Measurements from ENCODE around the gene TACC2. TPM values are rescaled to one million over a fixed set of nuclear protein-coding genes. Genes with fewer than 3 reads are reported as not detected.

The TACC2 gene
- total RNA-seq, 1 donor from 2014 or later = 377 TPM

DNA sequence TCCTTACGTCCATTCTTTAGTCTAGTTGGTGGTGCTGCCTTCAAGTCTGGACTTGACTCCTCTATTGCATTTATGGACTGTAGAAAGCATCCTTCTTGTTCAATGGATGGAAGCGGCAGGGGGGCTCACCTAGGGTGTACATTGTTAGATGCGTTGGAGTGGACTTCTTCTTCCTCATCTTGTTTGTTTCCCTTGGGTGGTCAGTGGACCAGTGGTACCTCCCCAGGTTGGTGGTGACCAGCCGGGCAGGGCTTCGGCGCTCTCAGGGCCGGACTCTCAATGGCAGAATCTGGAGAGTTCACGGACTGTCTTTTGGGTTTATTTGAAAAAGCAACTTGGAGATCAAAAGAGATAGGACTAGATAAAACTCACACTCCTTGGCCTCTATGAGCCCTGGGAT, 276.0 kb downstream of the TACC2 start:
- ATAC-seq (peak; percentile 2), DNase-seq (no peak)
- intact Hi-C loops (cut with micrococcal nuclease) = no loop called here

GRCh38 chr10:122265896-122266295, 276.9 kb downstream of the TACC2 start:
- peak; percentile 81 for ATAC-seq
- intact Hi-C loops (cut with micrococcal nuclease) = no loop called here
- no peak for DNase-seq

DNA sequence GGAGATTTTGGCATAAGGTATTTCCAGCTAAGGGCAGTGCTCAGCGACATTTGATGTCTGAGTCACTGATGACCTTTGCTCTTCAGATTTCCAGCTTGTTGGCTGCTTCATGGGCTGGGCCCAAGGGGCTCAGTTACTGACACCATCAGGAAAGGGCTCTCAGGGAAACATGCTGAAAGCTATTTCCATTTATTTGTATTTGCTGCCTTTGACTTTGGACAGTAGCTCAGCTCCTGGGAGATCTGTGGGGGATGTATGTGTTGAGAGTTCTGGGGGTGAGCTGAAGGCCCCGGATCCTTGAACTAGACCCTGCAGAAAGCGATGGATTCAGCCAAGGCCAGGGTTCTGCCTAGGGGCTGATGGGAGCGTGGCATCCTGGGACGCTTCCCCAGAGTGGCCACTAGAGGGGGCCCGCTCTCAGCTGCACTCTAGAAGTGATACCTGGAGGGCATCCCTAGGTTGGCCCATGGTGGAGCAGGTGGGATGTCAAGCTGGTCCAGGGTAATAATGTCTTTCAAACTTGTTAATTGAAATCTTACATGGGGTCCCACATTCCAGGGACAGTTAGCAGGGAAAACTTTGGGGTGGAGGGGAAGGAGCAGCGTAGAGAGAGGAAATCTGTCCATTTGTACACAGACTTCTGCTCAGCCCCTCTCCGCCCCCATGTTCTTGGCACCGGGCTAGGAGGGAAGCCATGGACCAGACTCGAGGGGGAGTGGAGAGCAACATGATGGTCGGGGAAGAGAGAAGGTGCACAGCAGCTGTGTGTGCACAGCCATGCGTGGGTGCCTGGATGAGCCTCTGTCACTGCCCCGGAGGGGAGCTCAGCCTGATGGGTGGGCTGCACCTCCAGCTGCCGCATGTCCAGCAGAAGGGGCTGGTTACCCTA, 279.1 kb downstream of the TACC2 start:
- DNase-seq = peak; percentile 66
- peak; percentile 67 for ATAC-seq
- intact Hi-C loops (cut with micrococcal nuclease) = no loop called here

DNA sequence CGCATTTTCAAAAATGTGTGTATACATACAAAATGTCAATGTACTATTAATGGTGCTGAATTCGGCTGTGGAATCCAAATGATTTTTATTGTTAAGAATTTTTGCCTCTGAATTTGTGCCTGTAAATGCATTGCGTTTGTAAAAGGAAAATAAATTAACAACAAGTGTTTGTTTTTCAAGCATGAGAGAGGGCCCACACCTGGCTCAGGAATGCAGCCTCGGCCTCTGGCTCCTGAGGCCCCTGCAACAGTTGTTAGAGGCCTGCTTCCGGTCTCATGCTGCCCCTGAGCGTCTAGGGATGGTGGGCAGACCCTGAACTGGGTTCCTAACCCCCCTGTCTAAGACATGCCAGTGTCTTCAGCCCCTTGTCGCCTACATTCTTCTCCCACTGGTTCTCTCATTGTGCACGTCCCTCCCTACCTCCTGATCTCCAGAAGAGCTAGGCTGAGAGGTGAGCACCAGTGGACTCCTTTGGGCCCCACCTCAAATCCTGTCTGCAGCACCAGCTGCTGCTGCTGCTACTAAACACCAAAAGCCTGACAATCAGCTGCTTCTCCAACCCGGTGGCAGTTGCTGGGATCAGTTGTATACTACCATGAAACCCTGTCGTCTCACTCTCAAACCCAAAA, 280.2 kb downstream of the TACC2 start:
- DNase-seq (no peak), ATAC-seq (no peak)
- intact Hi-C loops (cut with micrococcal nuclease) = no loop called here

GRCh38 chr10:122271076-122271475, 282.1 kb downstream of the TACC2 start, which contains the start of gene BTBD16:
Gene BTBD16 (plus strand): TSS chr10:122271296. CDS start chr10:122275082, 3,786 bp downstream.
- ATAC-seq (no peak), DNase-seq (no peak)
- intact Hi-C loops (cut with micrococcal nuclease) = no loop called here

GRCh38 chr10:122273966-122274545, 285.1 kb downstream of the TACC2 start:
- DNase-seq = no peak
- ATAC-seq = no peak
- intact Hi-C loops (cut with micrococcal nuclease) = no loop called here

DNA sequence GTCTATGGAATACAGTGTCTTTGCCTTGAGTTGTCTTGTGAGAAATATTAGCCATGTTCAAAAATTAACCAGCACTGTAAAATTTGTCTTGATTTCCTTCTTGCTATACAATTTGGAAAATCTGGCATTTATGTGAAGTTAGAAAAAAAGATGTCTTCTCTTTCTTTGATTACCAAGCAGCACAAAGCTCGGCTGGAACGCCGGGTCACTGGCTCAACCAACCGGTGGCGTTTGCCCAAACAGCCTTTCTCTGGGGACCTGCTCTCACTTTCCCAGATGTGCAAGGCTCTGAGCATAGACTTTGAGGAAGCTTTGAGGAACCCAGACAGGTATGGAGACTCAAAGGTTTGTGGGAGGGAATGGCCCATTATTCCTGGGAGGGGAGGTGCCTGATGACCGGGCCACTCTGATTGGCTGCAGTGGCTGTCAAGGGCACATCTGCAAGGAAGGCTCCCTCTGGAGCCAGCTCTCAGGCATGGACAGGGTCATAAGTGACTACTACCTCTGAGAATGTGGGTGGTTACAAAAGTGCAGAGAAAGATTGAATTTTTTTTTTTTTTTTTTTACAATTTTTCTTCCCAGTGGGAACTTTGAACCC, 287.7 kb downstream of the TACC2 start:
- intact Hi-C loops (cut with micrococcal nuclease) = no loop called here
- ATAC-seq (no peak), DNase-seq (no peak)

DNA sequence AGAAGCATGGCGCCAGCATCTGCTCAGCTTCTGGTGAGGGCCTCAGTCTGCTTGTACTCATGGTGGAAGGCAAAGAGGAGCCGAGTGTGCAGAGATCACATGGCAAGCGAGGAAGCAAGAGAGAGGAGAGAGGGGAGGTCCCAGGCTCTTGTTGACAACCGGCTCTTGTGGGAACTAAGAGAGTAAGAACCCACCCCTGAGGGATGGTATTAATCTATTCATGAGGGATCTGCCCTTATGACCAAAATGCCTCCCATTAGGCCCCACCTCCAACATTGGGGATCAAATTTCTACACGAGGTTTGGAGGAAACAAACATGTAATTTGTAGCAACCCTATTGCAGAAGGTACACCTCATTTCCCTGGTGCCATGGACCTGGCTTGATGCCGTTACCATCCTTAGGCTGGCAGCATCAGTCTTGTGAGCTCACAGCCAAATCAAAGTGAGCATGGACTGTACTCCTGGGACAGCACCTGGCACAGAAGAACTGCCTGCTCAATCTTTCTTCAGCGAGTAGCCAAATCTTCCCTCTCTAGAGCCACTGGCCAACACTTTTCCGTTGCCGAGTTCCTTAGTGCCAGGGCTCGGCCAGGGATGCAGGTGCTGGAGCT, 288.7 kb downstream of the TACC2 start:
- no peak for ATAC-seq
- intact Hi-C loops (cut with micrococcal nuclease) = no loop called here

GRCh38 chr10:122279725-122280141, 290.8 kb downstream of the TACC2 start:
- intact Hi-C loops (cut with micrococcal nuclease) = no loop called here
- DNase-seq = peak; percentile 59

More for the DNA sequence above, 288.7 kb downstream of the TACC2 start:
- DNase-seq = no peak

GRCh38 chr10:122280156-122280555, 291.2 kb downstream of the TACC2 start:
- DNase-seq (no peak), ATAC-seq (no peak)
- intact Hi-C loops (cut with micrococcal nuclease) = no loop called here

More at GRCh38 chr10:122279725-122280141, 290.8 kb downstream of the TACC2 start:
- ATAC-seq = peak; percentile 71

- intact Hi-C loops (cut with micrococcal nuclease) = no loop called here
- ATAC-seq (no peak), DNase-seq (no peak)
Observed at GRCh38 chr10:122281018-122281626, 292.2 kb downstream of the TACC2 start.

GRCh38 chr10:122281751-122282150, 292.8 kb downstream of the TACC2 start:
- DNase-seq (no peak), ATAC-seq (no peak)
- intact Hi-C loops (cut with micrococcal nuclease) = no loop called here

GRCh38 chr10:122282253-122282671, 293.3 kb downstream of the TACC2 start:
- no peak for DNase-seq
- intact Hi-C loops (cut with micrococcal nuclease) = no loop called here
- ATAC-seq = no peak

GRCh38 chr10:122282909-122283308, 293.9 kb downstream of the TACC2 start:
- intact Hi-C loops (cut with micrococcal nuclease) = no loop called here
- ATAC-seq (no peak), DNase-seq (no peak)

- DNase-seq (no peak), ATAC-seq (no peak)
- intact Hi-C loops (cut with micrococcal nuclease) = no loop called here
Observed at GRCh38 chr10:122285506-122286444, 296.8 kb downstream of the TACC2 start.

- peak; percentile 63 for DNase-seq
- peak; percentile 89 for ATAC-seq
- intact Hi-C loops (cut with micrococcal nuclease) = no loop called here
Observed at GRCh38 chr10:122286867-122287266, 297.9 kb downstream of the TACC2 start.

GRCh38 chr10:122287570-122287969, 298.6 kb downstream of the TACC2 start:
- peak; percentile 47 for ATAC-seq
- intact Hi-C loops (cut with micrococcal nuclease) = no loop called here
- DNase-seq = no peak

- ATAC-seq (no peak), DNase-seq (no peak)
- intact Hi-C loops (cut with micrococcal nuclease) = no loop called here
Observed at GRCh38 chr10:122288262-122288661, 299.3 kb downstream of the TACC2 start.
